Neural cell (in vitro differentiated cells): ENCODE data around the gene SNX13. TPM values are rescaled to one million over a fixed set of nuclear protein-coding genes. Genes with fewer than 3 reads are reported as not detected.

ENCODE experiments used
- H2AFZ ChIP-seq: fragments of 200-600, 300-800 bp; sonication (generic), shearing (Covaris generic); 2 replicates; pipeline ENCODE4 v1.6.0; 2014; ENCODE audit warnings: low read depth, mild to moderate bottlenecking, antibody characterized with exemption, low read length, moderate library complexity
- H3F3A ChIP-seq: fragments of 200-600 bp; shearing (Covaris generic); 2 replicates; pipeline ENCODE4 v1.6.1; 2016; ENCODE audit warnings: mild to moderate bottlenecking, moderate library complexity, mixed read lengths, antibody characterized with exemption, low read length; ENCODE audit not compliant: insufficient read depth, poor library complexity, severe bottlenecking
- H3K27ac ChIP-seq: fragments of 200-600, 300-800 bp; sonication (generic), shearing (Covaris generic); 2 replicates; pipeline ENCODE4 v1.5.1; 2014; ENCODE audit warnings: mild to moderate bottlenecking, low read length, moderate library complexity
- H3K27me3 ChIP-seq: fragments of 300-800, 200-600 bp; sonication (generic), shearing (Covaris generic); 2 replicates; pipeline ENCODE4 v1.6.0; 2014; ENCODE audit warnings: mild to moderate bottlenecking, low read depth, low read length, moderate library complexity; ENCODE audit not compliant: insufficient read depth
- H3K36me3 ChIP-seq: fragments of 300-800, 200-600 bp; sonication (generic), shearing (Covaris generic); 2 replicates; pipeline ENCODE4 v1.5.1; 2014; ENCODE audit warnings: mild to moderate bottlenecking, antibody characterized with exemption, low read length, moderate library complexity; ENCODE audit not compliant: insufficient read depth
- H3K4me2 ChIP-seq: fragments of 300-800, 200-600 bp; sonication (generic), shearing (Covaris generic); 2 replicates; pipeline ENCODE4 v1.6.0; 2014; ENCODE audit warnings: mild to moderate bottlenecking, low read length
- H3K4me3 ChIP-seq: fragments of 300-800, 200-600 bp; sonication (generic), shearing (Covaris generic); 2 replicates; pipeline ENCODE4 v1.5.1; 2014; ENCODE audit warnings: mild to moderate bottlenecking, low read length, moderate library complexity
- H3K79me2 ChIP-seq: fragments of 200-600 bp; shearing (Covaris generic); replicated peaks from 2 replicates; pipeline ENCODE4 v1.6.0; 2014; ENCODE audit warnings: mild to moderate bottlenecking, low read length, moderate library complexity; ENCODE audit not compliant: insufficient read depth
- H3K9ac ChIP-seq: fragments of 300-800, 200-600 bp; sonication (generic), shearing (Covaris generic); 2 replicates; pipeline ENCODE4 v1.6.1; 2016; ENCODE audit warnings: mild to moderate bottlenecking, low read length, mixed read lengths
- H3K9me2 ChIP-seq: fragments of 200-600 bp; shearing (Covaris generic); 2 replicates; pipeline ENCODE4 v1.6.1; 2016; ENCODE audit warnings: mild to moderate bottlenecking, low read length, mixed read lengths; ENCODE audit not compliant: insufficient read depth
- H3K9me3 ChIP-seq: fragments of 200-600, 300-800 bp; sonication (generic), shearing (Covaris generic); 2 replicates; pipeline ENCODE4 v1.6.1; 2016; ENCODE audit warnings: mild to moderate bottlenecking, mixed run types, low read length, moderate library complexity, mixed read lengths
- H4K20me1 ChIP-seq: fragments of 200-600 bp; shearing (Covaris generic); 2 replicates; pipeline ENCODE4 v1.6.1; 2016; ENCODE audit warnings: mild to moderate bottlenecking, mixed run types; ENCODE audit not compliant: insufficient read depth
- EP300 ChIP-seq: fragments of 450-650 bp; conservative IDR thresholded peaks from 2 replicates; pipeline ENCODE4 v1.6.1; 2014; ENCODE audit warnings: antibody characterized with exemption, mild to moderate bottlenecking, moderate library complexity; ENCODE audit not compliant: poor library complexity, severe bottlenecking
- EZH2 ChIP-seq: fragments of 200-600, 300-800 bp; shearing (Covaris generic), sonication (generic); IDR thresholded peaks from 2 replicates; pipeline ENCODE4 v1.6.1; 2014; ENCODE audit warnings: antibody characterized with exemption, low read length, borderline replicate concordance, mild to moderate bottlenecking; ENCODE audit not compliant: insufficient read depth, poor library complexity, severe bottlenecking
- MXI1 ChIP-seq: fragments of 450-650 bp; conservative IDR thresholded peaks from 2 replicates; pipeline ENCODE4 v1.6.1; 2014; ENCODE audit warnings: antibody characterized with exemption, mild to moderate bottlenecking; ENCODE audit not compliant: poor library complexity, severe bottlenecking
- POLR2AphosphoS5 ChIP-seq: IDR thresholded peaks from 2 replicates; pipeline ENCODE4 v1.6.1; 2012
- RAD21 ChIP-seq: fragments of 450-650 bp; conservative IDR thresholded peaks from 2 replicates; pipeline ENCODE4 v1.6.1; 2014; ENCODE audit warnings: antibody characterized with exemption, mild to moderate bottlenecking, moderate library complexity
- SMC3 ChIP-seq: fragments of 450-650 bp; conservative IDR thresholded peaks from 2 replicates; pipeline ENCODE4 v1.6.1; 2014; ENCODE audit warnings: antibody characterized with exemption, mild to moderate bottlenecking, moderate library complexity; ENCODE audit not compliant: poor library complexity
- TAF1 ChIP-seq: IDR thresholded peaks from 2 replicates; pipeline ENCODE4 v1.6.1; 2012; ENCODE audit warnings: low read depth
- polyA plus RNA-seq: library from polyadenylated mRNA; depleted of rRNA; stranded (reverse); fragments of >200 nt; gene quantifications from 2 replicates; pipeline ENCODE4 v1.2.3, GENCODE V29; 2014
- TF ChIP-seq, protein P1 (sequence below): IDR thresholded peaks from 2 replicates; pipeline ENCODE4 v1.6.1; 2012; ENCODE audit warnings: borderline replicate concordance
- TF ChIP-seq, protein P2 (sequence below): fragments of 450-650 bp; IDR thresholded peaks from 2 replicates; pipeline ENCODE4 v1.5.1; 2014; ENCODE audit warnings: antibody characterized with exemption, mild to moderate bottlenecking, moderate library complexity; ENCODE audit not compliant: poor library complexity, severe bottlenecking

The SNX13 gene
- polyA plus RNA-seq, 1 donor from 2014 or later = 50.6 TPM

DNA sequence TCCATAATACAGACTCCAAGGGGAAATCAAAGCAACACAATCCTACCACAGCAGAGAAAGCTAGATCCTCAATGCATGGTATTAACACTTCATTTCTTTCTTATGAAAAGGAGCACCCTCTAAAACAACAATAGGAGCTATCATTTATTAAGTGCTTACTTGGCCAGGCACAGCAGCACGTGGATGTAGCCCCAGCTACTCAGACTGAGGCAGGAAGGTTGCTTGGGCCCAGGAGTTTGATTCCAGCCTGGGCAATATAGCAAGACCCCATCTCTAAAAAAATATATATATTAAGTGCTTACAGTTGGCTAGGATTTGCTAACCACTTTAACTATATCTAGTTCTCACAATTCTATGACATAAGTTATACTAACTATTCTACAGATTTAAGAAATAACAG is 12.2 kb downstream of the SNX13 start:
- H3K9me2 ChIP-seq = no peaks in the 10 kb centered on the region
- no peaks in the 10 kb centered on the region for H4K20me1 ChIP-seq
- H3K9me3 ChIP-seq = no peaks in the 10 kb centered on the region
- no peaks in the 10 kb centered on the region for H3F3A ChIP-seq
- TF ChIP-seq, protein P1, sequence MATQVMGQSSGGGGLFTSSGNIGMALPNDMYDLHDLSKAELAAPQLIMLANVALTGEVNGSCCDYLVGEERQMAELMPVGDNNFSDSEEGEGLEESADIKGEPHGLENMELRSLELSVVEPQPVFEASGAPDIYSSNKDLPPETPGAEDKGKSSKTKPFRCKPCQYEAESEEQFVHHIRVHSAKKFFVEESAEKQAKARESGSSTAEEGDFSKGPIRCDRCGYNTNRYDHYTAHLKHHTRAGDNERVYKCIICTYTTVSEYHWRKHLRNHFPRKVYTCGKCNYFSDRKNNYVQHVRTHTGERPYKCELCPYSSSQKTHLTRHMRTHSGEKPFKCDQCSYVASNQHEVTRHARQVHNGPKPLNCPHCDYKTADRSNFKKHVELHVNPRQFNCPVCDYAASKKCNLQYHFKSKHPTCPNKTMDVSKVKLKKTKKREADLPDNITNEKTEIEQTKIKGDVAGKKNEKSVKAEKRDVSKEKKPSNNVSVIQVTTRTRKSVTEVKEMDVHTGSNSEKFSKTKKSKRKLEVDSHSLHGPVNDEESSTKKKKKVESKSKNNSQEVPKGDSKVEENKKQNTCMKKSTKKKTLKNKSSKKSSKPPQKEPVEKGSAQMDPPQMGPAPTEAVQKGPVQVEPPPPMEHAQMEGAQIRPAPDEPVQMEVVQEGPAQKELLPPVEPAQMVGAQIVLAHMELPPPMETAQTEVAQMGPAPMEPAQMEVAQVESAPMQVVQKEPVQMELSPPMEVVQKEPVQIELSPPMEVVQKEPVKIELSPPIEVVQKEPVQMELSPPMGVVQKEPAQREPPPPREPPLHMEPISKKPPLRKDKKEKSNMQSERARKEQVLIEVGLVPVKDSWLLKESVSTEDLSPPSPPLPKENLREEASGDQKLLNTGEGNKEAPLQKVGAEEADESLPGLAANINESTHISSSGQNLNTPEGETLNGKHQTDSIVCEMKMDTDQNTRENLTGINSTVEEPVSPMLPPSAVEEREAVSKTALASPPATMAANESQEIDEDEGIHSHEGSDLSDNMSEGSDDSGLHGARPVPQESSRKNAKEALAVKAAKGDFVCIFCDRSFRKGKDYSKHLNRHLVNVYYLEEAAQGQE = no peak
- TF ChIP-seq MXI1 (no peak), RAD21 (no peak), TAF1 (no peak), POLR2AphosphoS5 (no peak), EZH2 (no peak), SMC3 (no peak), EP300 (no peak)
- TF ChIP-seq, protein P2, sequence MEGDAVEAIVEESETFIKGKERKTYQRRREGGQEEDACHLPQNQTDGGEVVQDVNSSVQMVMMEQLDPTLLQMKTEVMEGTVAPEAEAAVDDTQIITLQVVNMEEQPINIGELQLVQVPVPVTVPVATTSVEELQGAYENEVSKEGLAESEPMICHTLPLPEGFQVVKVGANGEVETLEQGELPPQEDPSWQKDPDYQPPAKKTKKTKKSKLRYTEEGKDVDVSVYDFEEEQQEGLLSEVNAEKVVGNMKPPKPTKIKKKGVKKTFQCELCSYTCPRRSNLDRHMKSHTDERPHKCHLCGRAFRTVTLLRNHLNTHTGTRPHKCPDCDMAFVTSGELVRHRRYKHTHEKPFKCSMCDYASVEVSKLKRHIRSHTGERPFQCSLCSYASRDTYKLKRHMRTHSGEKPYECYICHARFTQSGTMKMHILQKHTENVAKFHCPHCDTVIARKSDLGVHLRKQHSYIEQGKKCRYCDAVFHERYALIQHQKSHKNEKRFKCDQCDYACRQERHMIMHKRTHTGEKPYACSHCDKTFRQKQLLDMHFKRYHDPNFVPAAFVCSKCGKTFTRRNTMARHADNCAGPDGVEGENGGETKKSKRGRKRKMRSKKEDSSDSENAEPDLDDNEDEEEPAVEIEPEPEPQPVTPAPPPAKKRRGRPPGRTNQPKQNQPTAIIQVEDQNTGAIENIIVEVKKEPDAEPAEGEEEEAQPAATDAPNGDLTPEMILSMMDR = no peak
- no peak overlapping the region for H3K9ac ChIP-seq
- no peaks in the 10 kb centered on the region for H3K36me3 ChIP-seq
- H3K4me2 ChIP-seq = no peak overlapping the region
- no peak overlapping the region for H2AFZ ChIP-seq
- H3K4me3 ChIP-seq = no peak overlapping the region
- H3K79me2 ChIP-seq = peaks cover 79% of the 10 kb centered on the region
- H3K27ac ChIP-seq = no peak overlapping the region
- no peaks in the 10 kb centered on the region for H3K27me3 ChIP-seq

DNA sequence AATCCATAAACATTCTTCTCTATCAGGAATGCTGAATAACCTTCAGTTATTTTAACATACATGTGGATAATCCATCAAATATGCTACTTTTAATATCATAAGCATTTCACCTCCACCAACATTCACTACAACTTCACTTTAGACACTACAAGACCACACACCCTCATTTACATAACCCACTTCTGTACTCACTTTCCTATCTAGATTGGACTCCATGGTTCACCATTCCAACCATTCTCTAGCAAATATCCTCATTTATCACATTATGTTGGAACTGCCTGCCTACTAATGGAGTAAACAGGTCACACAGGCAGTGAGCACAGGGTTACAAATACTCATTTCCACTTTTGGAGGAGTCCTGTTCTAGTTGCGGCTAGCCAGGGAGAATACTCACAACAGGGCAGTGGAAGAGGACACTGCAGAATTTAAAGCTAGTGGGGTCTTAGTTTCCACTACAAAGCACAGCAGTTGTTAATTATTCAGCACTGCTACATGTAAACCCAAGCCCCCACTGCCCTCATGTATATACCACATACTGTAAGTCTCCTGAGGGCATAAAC is 18.4 kb downstream of the SNX13 start:
- peaks cover 43% of the 10 kb centered on the region for H3K79me2 ChIP-seq
- H3K36me3 ChIP-seq = no peaks in the 10 kb centered on the region

DNA sequence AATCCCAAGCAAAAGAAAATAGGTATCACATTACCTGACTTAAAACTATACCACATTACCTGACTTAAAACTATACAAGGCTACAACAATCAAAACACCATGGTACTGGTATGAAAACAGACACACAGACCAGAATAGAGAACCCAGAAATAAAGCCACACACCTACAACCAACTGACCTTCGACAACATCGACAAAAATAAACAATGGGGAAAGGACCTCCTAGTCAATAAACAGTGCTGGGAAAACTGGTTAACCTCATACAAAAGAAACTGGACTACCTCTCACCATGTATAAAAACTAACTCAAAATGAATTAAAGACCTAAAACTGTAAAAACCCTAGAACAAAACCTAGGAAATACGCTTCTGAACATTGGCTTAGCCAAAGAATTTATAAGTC is 22.5 kb downstream of the SNX13 start:
- Histone ChIP-seq H3K9ac (no peak overlapping the region), H4K20me1 (no peaks in the 10 kb centered on the region), H3K27me3 (no peaks in the 10 kb centered on the region), H3K27ac (no peak overlapping the region), H3F3A (no peaks in the 10 kb centered on the region), H3K4me2 (no peak overlapping the region), H3K36me3 (no peaks in the 10 kb centered on the region), H3K79me2 (peaks cover 35% of the 10 kb centered on the region), H2AFZ (no peak overlapping the region), H3K4me3 (no peak overlapping the region), H3K9me3 (no peaks in the 10 kb centered on the region), H3K9me2 (no peaks in the 10 kb centered on the region)
- TF ChIP-seq EP300 (no peak), POLR2AphosphoS5 (no peak), TAF1 (no peak)

More for the DNA sequence above, 18.4 kb downstream of the SNX13 start:
- Histone ChIP-seq H3K9me3 (no peaks in the 10 kb centered on the region), H3K27ac (no peak overlapping the region), H3F3A (no peaks in the 10 kb centered on the region), H3K4me2 (no peak overlapping the region), H3K27me3 (no peaks in the 10 kb centered on the region), H3K4me3 (no peak overlapping the region), H4K20me1 (no peaks in the 10 kb centered on the region), H3K9me2 (no peaks in the 10 kb centered on the region), H3K9ac (no peak overlapping the region), H2AFZ (no peak overlapping the region)
- no peak for TF ChIP-seq TAF1
